Measurements from ENCODE around the gene CYP4F2. TPM values are rescaled to one million over a fixed set of nuclear protein-coding genes. Genes with fewer than 3 reads are reported as not detected.

Gene CYP4F2
- total and polyA plus RNA-seq, 4 donors, result 7.7 to 186 (median 85.2) TPM

GRCh38 chr19:15864824-15865223 lies 33.0 kb downstream of the CYP4F2 start:
- Histone ChIP-seq H3K4me3 (ENCODE audit: low read depth in 1 of 3, low read length in 3 of 3) (no peak overlapping the region), H3K36me3 (ENCODE audit: control insufficient read depth in 4 of 4, insufficient read depth in 3 of 4, low read depth in 1 of 4, low read length in 3 of 4) (no peaks in the 10 kb centered on the region), H3K9ac (ENCODE audit: low read depth in 1 of 2, low read length in 2 of 2) (no peak overlapping the region), H3K27me3 (ENCODE audit: control insufficient read depth in 4 of 4, insufficient read depth in 4 of 4, low read length in 3 of 4) (no peaks in the 10 kb centered on the region), H3K9me3 (ENCODE audit: control insufficient read depth in 4 of 4, low read length in 3 of 4) (no peaks in the 10 kb centered on the region), H3K4me1 (ENCODE audit: control insufficient read depth in 4 of 4, insufficient read depth in 4 of 4, low read length in 3 of 4) (peaks cover 2 to 19% (median 12%) of the 10 kb centered on the region in 4 donors), H3K27ac (ENCODE audit: low read depth in 1 of 2, low read length in 2 of 2) (no peak overlapping the region)
- 85% methylated on average over 5 of the region's 5 CpGs for WGBS
- DNase-seq (ENCODE audit: low spot score), result no peak
- TF ChIP-seq FOXA1 (IDR thresholded peaks at IDR 0.05), result no peak
- TF ChIP-seq ZBTB33 (IDR thresholded peaks at IDR 0.05), result no peak
- no peak for TF ChIP-seq REST (IDR thresholded peaks at IDR 0.05)
- no peak for TF ChIP-seq RAD21 (IDR thresholded peaks at IDR 0.05)
- no peak for TF ChIP-seq YY1 (IDR thresholded peaks at IDR 0.05)
- TF ChIP-seq TAF1 (conservative IDR thresholded peaks at IDR 0.05), result no peak

GRCh38 chr19:15863272-15863671 lies 34.6 kb downstream of the CYP4F2 start:
- no peaks in the 10 kb centered on the region for H3K27me3 ChIP-seq (ENCODE audit: control insufficient read depth in 4 of 4, insufficient read depth in 4 of 4, low read length in 3 of 4)
- H3K9me3 ChIP-seq (ENCODE audit: control insufficient read depth in 4 of 4, low read length in 3 of 4), result no peaks in the 10 kb centered on the region
- TF ChIP-seq ATF3 (IDR thresholded peaks at IDR 0.05) (no peak), RAD21 (IDR thresholded peaks at IDR 0.05) (no peak), FOXA2 (IDR thresholded peaks at IDR 0.05) (no peak), SP1 (IDR thresholded peaks at IDR 0.05) (no peak), HNF4A (conservative IDR thresholded peaks at IDR 0.05) (no peak), FOXA1 (IDR thresholded peaks at IDR 0.05) (no peak), CTCF (IDR thresholded peaks at IDR 0.05; ENCODE audit: low read depth, low read length, missing input control) (no peak), MAX (IDR thresholded peaks at IDR 0.05) (no peak), ZBTB33 (IDR thresholded peaks at IDR 0.05) (no peak), EGR1 (IDR thresholded peaks at IDR 0.05; ENCODE audit: low read depth in 2 of 2) (no peak), YY1 (IDR thresholded peaks at IDR 0.05) (no peak), TAF1 (conservative IDR thresholded peaks at IDR 0.05) (no peak), JUND (IDR thresholded peaks at IDR 0.05) (no peak), NR2F2 (IDR thresholded peaks at IDR 0.05) (no peak), HNF4G (IDR thresholded peaks at IDR 0.05) (no peak)
- H3K27ac ChIP-seq (ENCODE audit: low read depth in 1 of 2, low read length in 2 of 2), result no peak overlapping the region
- 73% methylated on average over 8 of the region's 8 CpGs for WGBS
- peaks cover 0 to 8% (median 2%) of the 10 kb centered on the region in 4 donors for H3K4me1 ChIP-seq (ENCODE audit: control insufficient read depth in 4 of 4, insufficient read depth in 4 of 4, low read length in 3 of 4)
- H3K36me3 ChIP-seq (ENCODE audit: control insufficient read depth in 4 of 4, insufficient read depth in 3 of 4, low read depth in 1 of 4, low read length in 3 of 4), result no peaks in the 10 kb centered on the region
- no peak for DNase-seq (ENCODE audit: low spot score)
- no peak overlapping the region for H3K4me3 ChIP-seq (ENCODE audit: low read depth in 1 of 3, low read length in 3 of 3)
- no peak overlapping the region for H3K9ac ChIP-seq (ENCODE audit: low read depth in 1 of 2, low read length in 2 of 2)

Measured in liver (tissue), 9 donors.